COLO668 (cell line): ENCODE measurements around the gene TMED9.
"Not testable (repeated sequence)": the region's sequence is repeated elsewhere in the genome, so short reads cannot be mapped to it uniquely, and the experiment has no call there.

Experiments used
- DNase-seq: peaks from one replicate; lab custom pipeline; 2025; ENCODE audit not compliant: unreplicated experiment; lab: John Stamatoyannopoulos, UW

The TMED9 gene

GRCh38 chr5:177592010-177592834 is at the start of gene TMED9:
TMED9 (plus strand) TSS chr5:177592203; CDS start chr5:177592215, 12 bp downstream.
- peak; percentile 87 for DNase-seq

GRCh38 chr5:177542816-177543465 is 49.1 kb upstream of the TMED9 start:
- DNase-seq = no peak

- DNase-seq = no peak
Measured at GRCh38 chr5:177545487-177546257, 46.3 kb upstream of the TMED9 start.

GRCh38 chr5:177546258-177546741 is 45.7 kb upstream of the TMED9 start:
- DNase-seq = no peak

- DNase-seq = no peak
Measured at GRCh38 chr5:177547736-177548135, 44.3 kb upstream of the TMED9 start.

- no peak for DNase-seq
Measured at GRCh38 chr5:177548495-177548894, 43.5 kb upstream of the TMED9 start.

GRCh38 chr5:177550122-177550521 is 41.9 kb upstream of the TMED9 start:
- DNase-seq = no peak

GRCh38 chr5:177552839-177553455 is 39.1 kb upstream of the TMED9 start:
- no peak for DNase-seq

- DNase-seq = peak; percentile 33
Measured at GRCh38 chr5:177553671-177554429, 38.2 kb upstream of the TMED9 start.

- DNase-seq = peak; percentile 88
Measured at GRCh38 chr5:177554474-177555111, 37.4 kb upstream of the TMED9 start, which contains the start of gene FAM193B. FAM193B (minus strand) TSS chr5:177554563; CDS start chr5:177554458, 105 bp downstream.

GRCh38 chr5:177555228-177555627 is 36.8 kb upstream of the TMED9 start:
- no peak for DNase-seq

GRCh38 chr5:177555665-177556064 is 36.3 kb upstream of the TMED9 start:
- DNase-seq = no peak

GRCh38 chr5:177557041-177557647 is 34.9 kb upstream of the TMED9 start:
- DNase-seq = peak; percentile 7

GRCh38 chr5:177557796-177558195 is 34.2 kb upstream of the TMED9 start:
- DNase-seq = no peak

- not testable (repeated sequence) for DNase-seq
Measured at GRCh38 chr5:177559446-177559941, 32.5 kb upstream of the TMED9 start.

- no peak for DNase-seq
Measured at GRCh38 chr5:177565046-177565445, 27.0 kb upstream of the TMED9 start.

- no peak for DNase-seq
Measured at GRCh38 chr5:177568326-177568725, 23.7 kb upstream of the TMED9 start.

- no peak for DNase-seq
Measured at GRCh38 chr5:177569894-177570293, 22.1 kb upstream of the TMED9 start.

GRCh38 chr5:177575488-177575887 is 16.5 kb upstream of the TMED9 start:
- DNase-seq = no peak
